Vagina (tissue), 2 donors: Measurements from ENCODE around the gene HDGF. TPM values are rescaled to one million over a fixed set of nuclear protein-coding genes. Genes with fewer than 3 reads are reported as not detected.

Source experiments
- DNase-seq, 2 donors: peaks; one replicate each; pipeline ENCODE4 v3.0.0-alpha.2; 2017; ENCODE audit errors: extremely low spot score in 2 of 2
- H3K27ac ChIP-seq: fragments of 200-600 bp; sonication (generic); one replicate; pipeline ENCODE4 v1.5.1; 2019
- H3K27me3 ChIP-seq: fragments of 200-600 bp; sonication (generic); one replicate; pipeline ENCODE4 v1.5.1; 2019
- H3K36me3 ChIP-seq, 2 donors: fragments of 200-600 bp; sonication (generic); one replicate each; pipeline ENCODE4 v1.5.1; 2017 to 2019
- H3K4me1 ChIP-seq: fragments of 200-600 bp; sonication (generic); one replicate; pipeline ENCODE4 v1.5.1; 2019
- H3K4me3 ChIP-seq, 2 donors: fragments of 200-600 bp; sonication (generic); 1 replicate in 1 of 2; 2 replicates in 1 of 2; pipeline ENCODE4 v1.5.1; 2016 to 2019
- H3K9me3 ChIP-seq: fragments of 200-600 bp; sonication (generic); one replicate; pipeline ENCODE4 v1.5.1; 2019
- POLR2A ChIP-seq, 2 donors: fragments of 450-650 bp; IDR thresholded peaks; one replicate each; pipeline ENCODE4 v1.6.1; 2017; ENCODE audit warnings: antibody characterized with exemption in 2 of 2, mild to moderate bottlenecking in 2 of 2, moderate library complexity in 2 of 2
- POLR2AphosphoS5 ChIP-seq, 2 donors: sonication (generic); formaldehyde crosslinking; IDR thresholded peaks; one replicate each; pipeline ENCODE4 v1.9.0; 2017; ENCODE audit warnings: antibody characterized with exemption in 2 of 2, mild to moderate bottlenecking in 2 of 2, low read depth in 1 of 2; ENCODE audit not compliant: insufficient read depth in 1 of 2
- intact Hi-C: fragments of 100-400 bp; cut with DNase I; formaldehyde crosslinking; loops from one replicate; pipeline ENCODE4 v1.15.1; 2023
- total RNA-seq: library from RNA; depleted of rRNA; stranded (reverse); fragments of >200 nt; gene quantifications from one replicate; pipeline ENCODE4 v1.2.3, GENCODE V29; 2016
- TF ChIP-seq, protein P1 (sequence below), 3 experiments: fragments of 450-650 bp in 2 of 3; fragments of 200-600 bp in 1 of 3; sonication (generic) in 1 of 3; IDR thresholded peaks; one replicate each; pipeline ENCODE4 v1.5.1; 2017 to 2019; ENCODE audit warnings: antibody characterized with exemption in 3 of 3, mild to moderate bottlenecking in 2 of 3, moderate library complexity in 2 of 3

Gene HDGF
- total RNA-seq: 154 TPM

DNA sequence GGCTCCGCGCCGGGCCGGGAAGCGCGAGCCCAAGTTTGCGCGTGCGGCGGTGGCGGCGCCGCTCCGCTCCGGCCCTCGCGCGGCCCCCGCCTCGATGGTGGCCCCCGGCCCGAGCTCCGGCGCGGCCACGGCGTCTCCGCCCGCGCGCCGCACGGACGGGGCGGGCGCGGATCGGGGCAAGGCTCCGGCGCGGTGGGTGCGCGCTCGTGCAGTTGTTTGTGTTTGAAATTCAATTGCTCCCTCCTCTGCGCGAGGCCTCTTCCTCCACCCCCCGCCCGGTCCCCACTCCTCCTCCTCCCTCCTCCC lies at the start of gene HDGF:
Gene HDGF, minus strand, starts transcription at position 225 of the 306 bp plus-strand sequence. CDS start 246 bp downstream, outside the sequence.
- no peaks in the 10 kb centered on the region for H3K27me3 ChIP-seq
- H3K9me3 ChIP-seq: no peaks in the 10 kb centered on the region
- H3K27ac ChIP-seq: peak within 1 kb of the TSS; percentile 99
- peaks cover 53% of the 10 kb centered on the region for H3K4me1 ChIP-seq
- TF ChIP-seq POLR2AphosphoS5 (IDR thresholded peaks at IDR 0.05; ENCODE audit: insufficient read depth in 1 of 2, low read depth in 1 of 2) (no peak), POLR2A (IDR thresholded peaks at IDR 0.05) (peak in 1 of 2 donors; percentile 40)
- TF ChIP-seq, protein P1, sequence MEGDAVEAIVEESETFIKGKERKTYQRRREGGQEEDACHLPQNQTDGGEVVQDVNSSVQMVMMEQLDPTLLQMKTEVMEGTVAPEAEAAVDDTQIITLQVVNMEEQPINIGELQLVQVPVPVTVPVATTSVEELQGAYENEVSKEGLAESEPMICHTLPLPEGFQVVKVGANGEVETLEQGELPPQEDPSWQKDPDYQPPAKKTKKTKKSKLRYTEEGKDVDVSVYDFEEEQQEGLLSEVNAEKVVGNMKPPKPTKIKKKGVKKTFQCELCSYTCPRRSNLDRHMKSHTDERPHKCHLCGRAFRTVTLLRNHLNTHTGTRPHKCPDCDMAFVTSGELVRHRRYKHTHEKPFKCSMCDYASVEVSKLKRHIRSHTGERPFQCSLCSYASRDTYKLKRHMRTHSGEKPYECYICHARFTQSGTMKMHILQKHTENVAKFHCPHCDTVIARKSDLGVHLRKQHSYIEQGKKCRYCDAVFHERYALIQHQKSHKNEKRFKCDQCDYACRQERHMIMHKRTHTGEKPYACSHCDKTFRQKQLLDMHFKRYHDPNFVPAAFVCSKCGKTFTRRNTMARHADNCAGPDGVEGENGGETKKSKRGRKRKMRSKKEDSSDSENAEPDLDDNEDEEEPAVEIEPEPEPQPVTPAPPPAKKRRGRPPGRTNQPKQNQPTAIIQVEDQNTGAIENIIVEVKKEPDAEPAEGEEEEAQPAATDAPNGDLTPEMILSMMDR (IDR thresholded peaks at IDR 0.05): no peak
- no peak for DNase-seq
- intact Hi-C loops: no loop called here
- H3K4me3 ChIP-seq: peak within 1 kb of the TSS; percentile 96 to 97
- no peaks in the 10 kb centered on the region for H3K36me3 ChIP-seq

DNA sequence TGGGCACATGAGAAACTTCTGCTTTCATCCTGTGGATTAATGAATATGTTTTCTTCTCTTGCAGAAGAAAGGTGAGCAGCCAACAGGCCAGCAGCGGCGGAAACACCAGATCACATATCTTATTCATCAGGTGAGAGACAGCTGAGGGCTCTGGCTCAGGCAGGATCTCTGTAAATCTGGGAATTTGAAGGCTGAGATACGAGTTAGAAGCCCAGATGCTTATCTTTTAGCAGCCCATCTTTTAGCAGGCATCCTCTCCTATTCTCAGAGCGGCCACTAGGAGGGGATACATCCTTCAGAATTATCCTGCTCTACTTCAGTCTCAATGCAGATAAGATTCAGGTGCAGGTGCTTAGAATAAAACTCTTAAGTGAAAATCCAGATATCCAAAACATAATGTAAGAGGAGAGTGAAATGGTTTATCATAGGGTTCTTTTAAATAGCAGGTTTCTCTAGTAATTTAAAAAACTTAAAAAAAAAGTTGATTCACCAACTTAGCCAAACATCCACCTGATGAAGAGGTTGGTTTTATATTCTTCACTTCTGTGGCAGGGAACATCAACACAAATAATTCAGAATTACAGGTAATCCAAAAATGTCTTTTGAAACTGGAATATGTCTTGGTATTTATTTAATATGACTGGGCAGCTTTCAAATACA lies 45.9 kb upstream of the HDGF start:
- H3K9me3 ChIP-seq: no peaks in the 10 kb centered on the region
- no peaks in the 10 kb centered on the region for H3K27me3 ChIP-seq
- no peak for DNase-seq
- intact Hi-C loops: no loop called here
- no peak overlapping the region for H3K27ac ChIP-seq
- H3K36me3 ChIP-seq: peaks cover 0 to 68% of the 10 kb centered on the region in 2 donors
- TF ChIP-seq POLR2AphosphoS5 (IDR thresholded peaks at IDR 0.05; ENCODE audit: insufficient read depth in 1 of 2, low read depth in 1 of 2): peak in 1 of 2 donors; percentile 20
- TF ChIP-seq, protein P1 (IDR thresholded peaks at IDR 0.05): peak in 2 of 3 experiments; percentile 35 to 60
- TF ChIP-seq POLR2A (IDR thresholded peaks at IDR 0.05): no peak
- no peak overlapping the region for H3K4me3 ChIP-seq
- peaks cover 15% of the 10 kb centered on the region for H3K4me1 ChIP-seq

DNA sequence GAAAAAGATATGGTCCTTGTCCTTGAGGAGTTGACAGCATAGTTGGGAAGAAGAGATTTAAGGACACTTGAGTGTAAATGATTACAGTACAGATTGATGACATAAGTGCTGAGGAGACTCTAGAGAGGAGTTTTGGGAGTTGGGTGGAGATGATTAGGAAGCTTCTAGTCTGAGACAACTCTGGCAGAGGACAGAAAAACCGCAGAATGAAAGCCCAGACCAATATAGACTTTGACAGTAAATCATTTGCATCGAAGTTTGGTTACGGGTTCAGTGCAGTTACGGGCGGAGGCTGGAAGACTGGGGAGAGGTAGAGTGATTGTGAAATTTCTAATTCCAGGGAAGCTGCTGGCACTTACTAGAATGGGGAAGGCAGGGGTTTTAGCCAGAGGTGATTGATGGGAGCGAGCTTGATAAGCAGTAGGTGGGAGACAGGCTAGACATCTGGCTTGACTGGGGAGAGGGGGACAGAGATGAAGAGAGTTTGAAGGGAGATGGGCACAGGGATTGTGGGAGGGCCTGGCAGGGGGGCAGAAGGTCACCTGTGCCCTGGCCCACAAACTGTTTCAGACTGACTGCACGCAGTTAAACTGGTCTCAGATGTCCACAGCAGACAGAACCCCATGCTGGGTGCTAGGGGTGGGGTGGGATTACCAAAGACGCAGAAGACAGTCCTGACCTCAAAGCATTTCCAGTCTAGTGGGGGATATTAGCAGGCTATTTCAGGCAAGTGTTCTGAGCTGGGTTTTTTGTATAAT lies 45.0 kb upstream of the HDGF start:
- DNase-seq: no peak
- Histone ChIP-seq H3K27ac (no peak overlapping the region), H3K27me3 (no peaks in the 10 kb centered on the region), H3K9me3 (no peaks in the 10 kb centered on the region), H3K36me3 (peaks cover 0 to 76% of the 10 kb centered on the region in 2 donors), H3K4me1 (peaks cover 9% of the 10 kb centered on the region), H3K4me3 (no peak overlapping the region)
- TF ChIP-seq POLR2AphosphoS5 (IDR thresholded peaks at IDR 0.05; ENCODE audit: insufficient read depth in 1 of 2, low read depth in 1 of 2) (no peak), POLR2A (IDR thresholded peaks at IDR 0.05) (no peak)
- TF ChIP-seq, protein P1 (IDR thresholded peaks at IDR 0.05): no peak
- intact Hi-C loops: no loop called here

DNA sequence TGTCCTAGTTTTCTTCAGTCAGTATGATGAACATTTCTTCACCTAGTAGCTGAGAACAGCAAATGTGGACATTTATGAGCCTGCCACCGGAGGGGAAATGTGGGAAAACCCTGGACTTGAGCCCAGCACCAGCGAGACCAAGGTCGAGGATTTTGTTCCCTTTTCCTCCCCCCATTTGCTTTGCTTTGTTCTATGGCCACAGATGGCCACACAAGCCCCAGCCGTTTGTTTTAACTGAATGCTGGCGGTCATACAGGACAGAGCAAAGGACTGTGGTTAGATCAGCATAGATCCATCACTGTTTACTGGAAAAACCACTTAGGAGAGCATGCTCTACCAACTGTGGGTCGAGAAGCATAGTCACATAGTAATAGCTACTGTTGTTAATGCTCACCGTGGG lies 44.3 kb upstream of the HDGF start:
- intact Hi-C loops: no loop called here
- no peak for DNase-seq
- no peak overlapping the region for H3K27ac ChIP-seq

More for the DNA sequence above, 44.3 kb upstream of the HDGF start:
- TF ChIP-seq POLR2AphosphoS5 (IDR thresholded peaks at IDR 0.05; ENCODE audit: insufficient read depth in 1 of 2, low read depth in 1 of 2) (no peak), POLR2A (IDR thresholded peaks at IDR 0.05) (no peak)
- TF ChIP-seq, protein P1 (IDR thresholded peaks at IDR 0.05): no peak
- Histone ChIP-seq H3K36me3 (peaks cover 0 to 80% of the 10 kb centered on the region in 2 donors), H3K4me3 (no peak overlapping the region), H3K9me3 (no peaks in the 10 kb centered on the region), H3K27me3 (no peaks in the 10 kb centered on the region), H3K4me1 (peaks cover 2% of the 10 kb centered on the region)
